HG02885 (cell line): ENCODE data around the gene TRIM38.
"Not testable (repeated sequence)": the region's sequence is repeated elsewhere in the genome, so short reads cannot be mapped to it uniquely, and the experiment has no call there.

Experiments used
- ATAC-seq: cut with Tn5 transposase; IDR thresholded peaks from one replicate; pipeline ENCODE4 v1.9.1; 2021; ENCODE audit warnings: mild to moderate bottlenecking; ENCODE audit not compliant: unreplicated experiment, poor library complexity

Gene TRIM38

GRCh38 chr6:25939593-25939992, 23.0 kb upstream of the TRIM38 start:
- no peak for ATAC-seq

- no peak for ATAC-seq
Measured at GRCh38 chr6:25942561-25943147, 19.9 kb upstream of the TRIM38 start.

GRCh38 chr6:25943887-25944286, 18.7 kb upstream of the TRIM38 start:
- no peak for ATAC-seq

GRCh38 chr6:25944688-25945574, 17.7 kb upstream of the TRIM38 start:
- peak; percentile 92 for ATAC-seq

GRCh38 chr6:25945738-25946137, 16.9 kb upstream of the TRIM38 start:
- not testable (repeated sequence) for ATAC-seq

GRCh38 chr6:25946631-25947030, 16.0 kb upstream of the TRIM38 start:
- ATAC-seq, result no peak

- ATAC-seq, result not testable (repeated sequence)
Measured at GRCh38 chr6:25947492-25947891, 15.1 kb upstream of the TRIM38 start.

- ATAC-seq, result no peak
Measured at GRCh38 chr6:25949695-25950094, 12.9 kb upstream of the TRIM38 start.

GRCh38 chr6:25950297-25950696, 12.3 kb upstream of the TRIM38 start:
- ATAC-seq, result no peak

- ATAC-seq, result no peak
Measured at GRCh38 chr6:25951296-25952032, 11.1 kb upstream of the TRIM38 start.

GRCh38 chr6:25952535-25952934, 10.1 kb upstream of the TRIM38 start:
- ATAC-seq, result no peak

GRCh38 chr6:25953733-25954132, 8.9 kb upstream of the TRIM38 start:
- no peak for ATAC-seq

- ATAC-seq, result no peak
Measured at GRCh38 chr6:25954756-25955155, 7.8 kb upstream of the TRIM38 start.

- no peak for ATAC-seq
Measured at GRCh38 chr6:25956226-25956625, 6.4 kb upstream of the TRIM38 start.

- ATAC-seq, result no peak
Measured at GRCh38 chr6:25958700-25959162, 3.9 kb upstream of the TRIM38 start.

GRCh38 chr6:25959890-25960536, 2.6 kb upstream of the TRIM38 start:
- no peak for ATAC-seq

GRCh38 chr6:25960734-25961133, 1.9 kb upstream of the TRIM38 start:
- no peak for ATAC-seq

GRCh38 chr6:25961619-25962148, 918 bp upstream of the TRIM38 start:
- no peak for ATAC-seq

GRCh38 chr6:25963426-25964123, 973 bp downstream of the TRIM38 start:
- ATAC-seq, result no peak

- no peak for ATAC-seq
Measured at GRCh38 chr6:25965058-25965457, 2.5 kb downstream of the TRIM38 start.
